ENCODE data around the gene CASP1. TPM values are rescaled to one million over a fixed set of nuclear protein-coding genes. Genes with fewer than 3 reads are reported as not detected.
"Not testable (repeated sequence)": the region's sequence is repeated elsewhere in the genome, so short reads cannot be mapped to it uniquely, and the experiment has no call there.

CASP1 gene
- total RNA-seq: 10 to 100 TPM; 31.9 to 32.4 TPM

DNA sequence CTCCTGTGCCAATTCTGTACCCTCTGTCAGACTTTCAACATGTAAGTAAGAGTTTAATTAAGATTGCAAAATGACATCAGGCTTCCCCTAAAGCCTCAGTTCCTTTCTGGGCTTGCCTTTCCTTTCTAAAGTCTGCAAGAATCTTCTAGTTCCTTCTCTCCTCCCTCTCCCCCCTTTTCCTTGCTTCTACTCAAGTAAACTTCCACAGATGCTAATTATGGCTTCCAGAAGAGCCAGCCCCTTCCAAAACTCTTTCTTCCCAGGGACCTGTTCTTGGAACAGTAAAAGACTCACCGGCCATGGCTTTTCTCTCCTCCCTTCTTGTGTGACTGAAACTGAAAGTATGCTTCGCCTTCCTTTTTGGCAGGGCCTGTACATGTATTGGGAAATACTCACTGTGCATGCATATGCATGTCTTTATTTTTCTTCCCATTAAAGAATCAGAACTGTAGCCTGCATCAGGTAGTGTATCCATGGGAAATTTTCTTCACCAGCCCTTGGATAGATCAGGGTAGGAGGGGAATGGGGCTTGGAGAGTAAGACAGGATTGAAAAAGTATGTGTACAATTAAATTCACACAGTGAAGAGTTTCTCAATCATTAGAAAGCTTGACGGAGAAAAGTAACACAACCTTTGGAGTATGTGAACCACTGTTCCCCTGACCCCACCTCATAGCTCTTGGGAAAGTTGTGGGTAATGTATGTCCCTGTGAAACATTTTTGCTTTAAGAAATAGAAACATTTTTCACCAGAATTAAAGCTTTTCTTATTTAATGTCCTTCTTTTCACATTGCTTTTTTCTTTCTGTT lies at the start of gene CASP1:
Gene CASP1 (minus strand): TSS at position 332 of the 808 bp plus-strand sequence. CDS start 31 bp downstream, at position 301.
- Mint-ChIP-seq H3K27ac (peak within 1 kb of the TSS; percentile 98), H3K4me1 (ENCODE audit: low read depth) (peaks cover 44% of the 10 kb centered on the region), H3K36me3 (ENCODE audit: low read depth) (peaks cover 46% of the 10 kb centered on the region), H3K4me3 (peak within 1 kb of the TSS; percentile 81), H3K27me3 (no peaks in the 10 kb centered on the region), H3K9me3 (peaks cover 2% of the 10 kb centered on the region)
- peak; percentile 48 for DNase-seq
- TF ChIP-seq, protein P1, sequence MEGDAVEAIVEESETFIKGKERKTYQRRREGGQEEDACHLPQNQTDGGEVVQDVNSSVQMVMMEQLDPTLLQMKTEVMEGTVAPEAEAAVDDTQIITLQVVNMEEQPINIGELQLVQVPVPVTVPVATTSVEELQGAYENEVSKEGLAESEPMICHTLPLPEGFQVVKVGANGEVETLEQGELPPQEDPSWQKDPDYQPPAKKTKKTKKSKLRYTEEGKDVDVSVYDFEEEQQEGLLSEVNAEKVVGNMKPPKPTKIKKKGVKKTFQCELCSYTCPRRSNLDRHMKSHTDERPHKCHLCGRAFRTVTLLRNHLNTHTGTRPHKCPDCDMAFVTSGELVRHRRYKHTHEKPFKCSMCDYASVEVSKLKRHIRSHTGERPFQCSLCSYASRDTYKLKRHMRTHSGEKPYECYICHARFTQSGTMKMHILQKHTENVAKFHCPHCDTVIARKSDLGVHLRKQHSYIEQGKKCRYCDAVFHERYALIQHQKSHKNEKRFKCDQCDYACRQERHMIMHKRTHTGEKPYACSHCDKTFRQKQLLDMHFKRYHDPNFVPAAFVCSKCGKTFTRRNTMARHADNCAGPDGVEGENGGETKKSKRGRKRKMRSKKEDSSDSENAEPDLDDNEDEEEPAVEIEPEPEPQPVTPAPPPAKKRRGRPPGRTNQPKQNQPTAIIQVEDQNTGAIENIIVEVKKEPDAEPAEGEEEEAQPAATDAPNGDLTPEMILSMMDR (IDR thresholded peaks at IDR 0.05): no peak
- ATAC-seq: peak; percentile 85
- intact Hi-C loops (cut with micrococcal nuclease): no loop called here
- ChIA-PET POLR2A (interaction anchor here (0.7 kb wide), 1 partner anchor 11 kb away, joined by 5 read pairs; no protein-coding TSS in a partner anchor), CTCF (interaction anchor here (0.7 kb wide), 1 partner anchor 8 kb away, joined by 3 read pairs; no protein-coding TSS in a partner anchor)

DNA sequence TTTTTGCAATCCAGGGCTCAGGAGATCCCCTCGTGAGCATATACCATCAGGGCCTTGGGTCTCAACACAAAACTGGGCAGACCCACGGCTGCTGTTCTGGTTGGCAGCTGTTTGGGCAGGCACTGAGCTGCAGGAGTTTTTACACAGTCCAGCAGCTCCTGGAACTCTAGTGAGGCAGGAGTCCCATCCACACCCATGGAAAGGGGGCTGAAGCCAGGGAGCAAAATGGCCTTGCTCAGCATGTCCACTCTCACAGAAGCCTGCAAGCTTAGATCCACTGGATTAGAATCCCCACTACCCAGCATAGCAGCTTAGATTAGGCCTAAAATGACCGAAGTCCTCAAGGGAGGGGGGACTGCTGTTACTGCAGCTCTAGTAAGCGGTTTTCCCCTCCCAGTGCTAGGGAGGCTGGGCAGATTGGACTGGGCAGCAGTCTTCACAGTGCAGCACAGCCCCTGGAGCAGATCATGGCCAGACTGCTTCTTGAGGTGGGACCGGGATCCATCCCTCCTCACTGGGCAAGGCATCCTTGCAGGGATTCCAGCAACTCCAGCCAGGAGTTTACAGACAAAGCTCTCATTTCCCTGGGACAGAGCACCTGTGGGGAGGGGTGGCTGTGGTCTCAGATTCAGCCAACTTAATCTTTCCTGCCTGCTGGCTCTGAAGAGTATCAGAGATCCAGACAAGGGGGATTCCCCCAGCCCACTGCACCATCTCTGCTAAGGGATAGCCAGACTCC lies 46.6 kb upstream of the CASP1 start:
- TF ChIP-seq, protein P1 (IDR thresholded peaks at IDR 0.05): no peak
- ChIA-PET POLR2A (no interaction called here), CTCF (no interaction called here)
- no peak overlapping the region for H3K4me3 Mint-ChIP-seq
- H3K27ac Mint-ChIP-seq: no peak overlapping the region
- no peaks in the 10 kb centered on the region for H3K36me3 Mint-ChIP-seq (ENCODE audit: low read depth)
- H3K27me3 Mint-ChIP-seq: peaks cover 11% of the 10 kb centered on the region
- H3K4me1 Mint-ChIP-seq (ENCODE audit: low read depth): peaks cover 16% of the 10 kb centered on the region
- ATAC-seq (no peak), DNase-seq (no peak)
- intact Hi-C loops (cut with micrococcal nuclease): no loop called here
- H3K9me3 Mint-ChIP-seq: no peaks in the 10 kb centered on the region

GRCh38 chr11:105080171-105080906 lies 45.4 kb upstream of the CASP1 start:
- CTCF ChIA-PET; intact Hi-C loops (cut with micrococcal nuclease); POLR2A ChIA-PET; H3K27ac Mint-ChIP-seq; DNase-seq; ATAC-seq; H3K4me3 Mint-ChIP-seq; H3K9me3 Mint-ChIP-seq; H3K36me3 Mint-ChIP-seq (ENCODE audit: low read depth): not testable (repeated sequence)
- peaks cover 11% of the 10 kb centered on the region for H3K27me3 Mint-ChIP-seq
- peaks cover 16% of the 10 kb centered on the region for H3K4me1 Mint-ChIP-seq (ENCODE audit: low read depth)

DNA sequence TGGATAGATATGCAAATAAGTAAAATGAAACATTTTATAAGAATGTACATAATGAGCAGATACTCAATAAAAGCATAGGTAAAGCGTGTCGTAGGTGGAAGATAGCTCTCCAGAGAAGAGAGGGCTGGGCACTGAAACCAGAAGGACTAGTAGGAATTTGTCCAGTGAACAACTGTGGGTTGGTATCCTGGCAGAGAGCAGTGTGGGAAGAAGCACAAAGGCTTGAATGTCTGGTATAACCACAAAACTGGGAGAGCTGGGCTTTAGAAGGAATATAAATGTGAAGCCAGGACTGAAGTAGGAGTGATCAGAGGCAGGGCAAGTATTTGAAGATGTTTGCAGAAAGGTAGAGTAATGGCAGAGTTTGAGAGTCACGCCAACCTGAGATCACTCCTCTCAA lies 43.3 kb upstream of the CASP1 start:
- Mint-ChIP-seq H3K4me3 (no peak overlapping the region), H3K27ac (no peak overlapping the region), H3K4me1 (ENCODE audit: low read depth) (peaks cover 16% of the 10 kb centered on the region), H3K9me3 (no peaks in the 10 kb centered on the region), H3K27me3 (peaks cover 9% of the 10 kb centered on the region), H3K36me3 (ENCODE audit: low read depth) (no peaks in the 10 kb centered on the region)
- TF ChIP-seq, protein P1 (IDR thresholded peaks at IDR 0.05): no peak
- ATAC-seq (no peak), DNase-seq (no peak)
- CTCF ChIA-PET: no interaction called here
- intact Hi-C loops (cut with micrococcal nuclease): no loop called here
- POLR2A ChIA-PET: no interaction called here

GRCh38 chr11:105077141-105077790 lies 42.3 kb upstream of the CASP1 start:
- not testable (repeated sequence) for H3K4me3 Mint-ChIP-seq, H3K27ac Mint-ChIP-seq

More at GRCh38 chr11:105077141-105077790, 42.3 kb upstream of the CASP1 start:
- peaks cover 16% of the 10 kb centered on the region for H3K4me1 Mint-ChIP-seq (ENCODE audit: low read depth)
- intact Hi-C loops (cut with micrococcal nuclease); CTCF ChIA-PET; H3K36me3 Mint-ChIP-seq (ENCODE audit: low read depth); POLR2A ChIA-PET; H3K27me3 Mint-ChIP-seq; H3K9me3 Mint-ChIP-seq: not testable (repeated sequence)
- DNase-seq (peak; percentile 54), ATAC-seq (peak; percentile 80)
